Measurements from ENCODE around the gene C5orf22.

GRCh38 chr5:31596354-31596753 is 64.3 kb downstream of the C5orf22 start:
- TF ChIP-seq CTCF (IDR thresholded peaks at IDR 0.05) = no peak
- no peak for TF ChIP-seq EZH2 (IDR thresholded peaks at IDR 0.05; ENCODE audit: borderline replicate concordance, insufficient read depth, low read depth, low read length, poor library complexity, severe bottlenecking)
